ENCODE results near the gene IPO4.

IPO4 gene

DNA sequence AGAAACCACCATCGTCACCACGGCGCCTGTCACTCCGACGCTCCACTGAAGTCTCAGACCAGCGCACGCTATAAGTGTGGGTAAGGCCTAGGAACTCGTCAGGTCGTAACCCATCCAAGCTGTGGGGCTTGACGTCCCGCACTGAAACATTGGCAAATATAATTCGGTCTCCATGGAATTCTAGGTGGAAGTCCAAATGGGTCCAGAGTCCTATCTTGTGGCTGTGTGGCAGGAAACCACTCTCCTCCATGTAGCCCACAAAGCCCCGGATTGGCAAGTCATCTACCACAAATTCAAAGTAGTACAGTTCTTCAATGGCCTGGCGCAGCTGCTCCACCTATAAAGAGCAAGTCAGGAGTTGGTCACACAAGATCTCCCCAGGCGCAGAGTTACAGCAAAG, 4.3 kb upstream of the IPO4 start:
- Mint-ChIP-seq H3K9me3 (no peaks in the 10 kb centered on the region), H3K36me3 (ENCODE audit: low read depth) (peaks cover 66% of the 10 kb centered on the region)
- intact Hi-C loops (cut with micrococcal nuclease), result no loop called here

DNA sequence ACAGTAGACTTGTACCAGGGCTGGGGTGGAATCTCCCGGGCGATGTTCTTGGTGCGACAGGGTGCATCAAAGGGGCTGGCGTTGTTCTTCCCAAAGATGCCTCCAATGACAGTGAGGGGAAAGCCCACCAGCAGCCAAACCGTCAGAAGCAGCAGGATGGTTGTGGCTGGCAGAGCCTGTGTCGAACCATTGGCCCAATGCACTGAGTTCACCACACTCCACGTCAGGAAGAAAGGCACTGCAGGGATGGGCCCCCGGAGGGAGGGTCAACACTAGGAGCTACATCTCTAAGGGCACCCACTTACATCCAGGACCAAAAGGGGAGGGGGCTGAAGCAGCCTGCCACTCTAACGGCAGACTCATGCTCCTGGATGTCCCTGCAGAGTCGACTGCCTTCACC, 1.8 kb upstream of the IPO4 start:
- Mint-ChIP-seq H3K36me3 (ENCODE audit: low read depth) (peaks cover 66% of the 10 kb centered on the region), H3K4me3 (no peak overlapping the region), H3K27me3 (no peaks in the 10 kb centered on the region), H3K4me1 (ENCODE audit: low read depth) (peaks cover 62% of the 10 kb centered on the region), H3K9me3 (no peaks in the 10 kb centered on the region), H3K27ac (no peak overlapping the region)
- intact Hi-C loops (cut with micrococcal nuclease), result no loop called here

More for the DNA sequence above, 4.3 kb upstream of the IPO4 start:
- Mint-ChIP-seq H3K4me1 (ENCODE audit: low read depth) (peaks cover 66% of the 10 kb centered on the region), H3K4me3 (no peak overlapping the region), H3K27me3 (no peaks in the 10 kb centered on the region), H3K27ac (no peak overlapping the region)

DNA sequence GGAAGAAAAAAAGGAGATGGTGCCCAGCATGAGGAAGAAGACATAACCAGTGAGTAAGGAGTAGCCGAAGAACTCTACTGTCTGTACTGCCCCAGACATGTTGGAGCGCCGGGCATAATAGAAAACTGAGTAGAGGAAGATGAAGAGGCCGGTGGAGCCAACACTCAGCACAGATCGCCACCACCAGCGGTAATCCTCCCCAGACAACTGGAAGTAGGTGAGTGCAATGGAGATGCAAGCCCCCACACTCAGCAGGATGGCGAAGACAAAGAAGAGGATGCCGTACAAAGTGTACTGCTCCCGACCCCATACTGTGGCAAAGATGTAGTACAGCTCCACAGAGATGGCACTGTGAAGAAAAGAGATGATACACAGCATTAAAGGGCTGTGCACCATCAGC, 844 bp upstream of the IPO4 start:
- Mint-ChIP-seq H3K27ac (peak overlapping the region; percentile 81), H3K27me3 (no peaks in the 10 kb centered on the region), H3K36me3 (ENCODE audit: low read depth) (peaks cover 68% of the 10 kb centered on the region), H3K4me1 (ENCODE audit: low read depth) (peaks cover 54% of the 10 kb centered on the region), H3K9me3 (no peaks in the 10 kb centered on the region), H3K4me3 (no peak overlapping the region)
- intact Hi-C loops (cut with micrococcal nuclease), result loop anchor here (2.0 kb wide), 1 partner anchor 43 kb away; the partner anchor contains the start of genes PSME2 and RNF31

DNA sequence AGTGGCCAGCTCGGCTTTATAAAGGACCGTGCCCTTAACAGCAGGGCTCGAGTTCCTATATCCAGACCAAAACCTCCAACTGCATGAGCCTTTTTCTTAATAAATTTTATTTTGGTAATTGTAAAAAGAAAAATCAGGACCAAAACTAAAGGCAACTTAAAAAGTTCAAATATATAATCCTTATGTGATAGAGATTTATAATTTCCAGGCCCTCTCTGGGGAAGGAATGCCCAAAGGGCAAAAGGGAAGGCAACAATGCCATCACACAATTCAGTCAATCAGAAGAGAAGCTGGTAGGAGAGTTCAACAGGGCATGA, 401 bp upstream of the IPO4 start:
- peak overlapping the region; percentile 81 for H3K27ac Mint-ChIP-seq
- peaks cover 50% of the 10 kb centered on the region for H3K4me1 Mint-ChIP-seq (ENCODE audit: low read depth)
- no peaks in the 10 kb centered on the region for H3K27me3 Mint-ChIP-seq
- H3K4me3 Mint-ChIP-seq, result peak overlapping the region; percentile 85
- no peaks in the 10 kb centered on the region for H3K9me3 Mint-ChIP-seq
- intact Hi-C loops (cut with micrococcal nuclease), result loop anchor here (2.0 kb wide), 1 partner anchor 42 kb away; the partner anchor contains the start of genes PSME2 and RNF31
- H3K36me3 Mint-ChIP-seq (ENCODE audit: low read depth), result peaks cover 73% of the 10 kb centered on the region

DNA sequence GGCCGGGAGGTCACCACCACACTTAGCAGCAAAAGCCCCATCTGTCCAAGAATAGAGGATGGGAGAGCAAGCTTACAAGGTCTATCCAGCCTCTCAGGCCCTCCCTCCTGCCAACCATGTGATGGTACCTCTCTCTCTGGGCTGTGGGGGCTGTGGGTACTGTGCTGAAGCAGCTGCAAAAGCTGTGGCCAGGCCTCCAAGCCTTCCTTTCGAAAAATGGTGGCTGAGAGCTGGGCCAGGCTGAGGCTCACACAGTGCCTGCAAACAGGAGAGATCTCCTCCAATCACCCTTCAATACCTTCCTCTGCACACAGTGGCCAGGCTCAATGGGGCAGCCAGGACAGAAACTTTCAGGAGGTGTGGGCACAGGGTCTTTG, 1.1 kb downstream of the IPO4 start:
- Mint-ChIP-seq H3K27ac (peak overlapping the region; percentile 81), H3K36me3 (ENCODE audit: low read depth) (peaks cover 80% of the 10 kb centered on the region)
- intact Hi-C loops (cut with micrococcal nuclease), result no loop called here

DNA sequence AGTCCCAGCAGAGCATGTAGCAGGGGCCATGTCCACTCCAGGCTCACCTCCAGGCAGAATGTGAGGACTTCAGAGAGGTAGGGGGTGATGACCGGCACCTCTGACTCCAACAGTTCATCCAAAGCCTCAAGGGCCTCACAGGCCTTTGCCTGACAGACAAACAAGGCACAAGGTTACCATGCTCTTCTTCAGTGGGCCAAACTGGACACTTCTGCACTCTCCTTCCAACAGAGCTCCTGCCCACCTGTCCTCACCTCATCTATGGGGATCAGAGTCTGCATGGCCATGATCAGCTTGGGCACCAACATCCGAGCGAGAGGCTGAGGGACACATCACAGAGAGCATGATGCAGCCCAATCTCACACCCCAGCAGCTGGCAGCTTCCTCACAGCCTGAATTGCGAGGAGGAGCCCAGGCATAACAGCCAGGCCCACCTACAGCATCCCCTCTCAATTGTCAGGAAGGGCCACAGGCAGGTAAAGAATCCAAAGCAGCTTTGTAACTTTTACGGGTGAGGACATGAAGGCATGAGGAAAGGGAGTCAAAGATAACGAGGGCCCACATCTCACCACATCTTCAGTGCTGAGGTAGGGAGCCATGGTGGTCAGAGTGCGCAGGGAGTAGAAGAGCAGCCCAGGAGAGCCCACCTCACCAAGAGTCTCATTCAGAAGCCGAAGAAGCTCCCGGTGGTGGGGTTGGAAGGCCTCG, 1.6 kb downstream of the IPO4 start:
- intact Hi-C loops (cut with micrococcal nuclease), result no loop called here
- Mint-ChIP-seq H3K27ac (peak overlapping the region; percentile 81), H3K4me1 (ENCODE audit: low read depth) (peaks cover 37% of the 10 kb centered on the region), H3K36me3 (ENCODE audit: low read depth) (peaks cover 80% of the 10 kb centered on the region), H3K9me3 (no peaks in the 10 kb centered on the region), H3K27me3 (no peaks in the 10 kb centered on the region), H3K4me3 (no peak overlapping the region)

More for the DNA sequence above, 1.1 kb downstream of the IPO4 start:
- H3K9me3 Mint-ChIP-seq, result no peaks in the 10 kb centered on the region
- no peaks in the 10 kb centered on the region for H3K27me3 Mint-ChIP-seq
- H3K4me3 Mint-ChIP-seq, result peak overlapping the region; percentile 85
- H3K4me1 Mint-ChIP-seq (ENCODE audit: low read depth), result peaks cover 42% of the 10 kb centered on the region

DNA sequence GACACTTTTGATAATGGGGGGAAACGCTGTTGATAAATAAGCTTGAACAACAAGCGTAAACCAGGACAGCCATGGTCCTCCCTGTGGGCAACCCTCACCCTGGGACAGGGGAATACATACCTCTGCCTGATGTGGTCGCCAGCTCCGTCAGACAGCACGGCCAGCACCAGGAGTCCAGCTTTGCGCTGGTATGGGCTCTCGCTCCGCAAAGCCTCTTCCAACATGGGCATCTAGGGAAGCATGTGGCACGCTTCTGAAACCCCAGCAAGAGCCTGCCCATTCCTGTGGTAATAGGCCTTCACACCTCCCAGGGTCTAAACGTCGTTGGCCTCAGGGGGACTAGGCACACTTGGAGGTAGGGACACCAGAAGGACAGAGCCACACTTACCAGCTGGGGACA, 2.9 kb downstream of the IPO4 start:
- Mint-ChIP-seq H3K36me3 (ENCODE audit: low read depth) (peaks cover 81% of the 10 kb centered on the region), H3K4me3 (no peak overlapping the region), H3K9me3 (no peaks in the 10 kb centered on the region), H3K27ac (no peak overlapping the region), H3K27me3 (no peaks in the 10 kb centered on the region), H3K4me1 (ENCODE audit: low read depth) (peaks cover 31% of the 10 kb centered on the region)
- intact Hi-C loops (cut with micrococcal nuclease), result no loop called here

DNA sequence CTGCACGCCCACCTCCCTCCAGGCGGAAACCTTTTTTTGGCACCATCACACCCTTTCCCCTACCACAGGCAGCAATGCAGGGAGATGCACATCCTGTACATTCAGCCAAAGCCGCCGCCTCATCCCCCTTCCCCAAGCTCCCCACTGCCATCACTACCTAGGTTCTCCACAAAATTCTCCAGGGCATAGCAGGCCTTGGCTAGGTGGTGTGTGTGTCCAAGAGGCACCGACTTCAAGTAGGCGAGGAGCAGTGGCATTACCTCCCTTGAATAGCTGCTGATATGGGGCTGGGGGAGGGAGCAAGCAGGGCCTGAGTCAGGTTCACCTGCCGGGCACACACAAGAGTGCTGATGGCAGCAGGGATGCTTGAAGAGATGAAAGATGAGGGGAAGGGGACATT, 3.6 kb downstream of the IPO4 start:
- Mint-ChIP-seq H3K4me3 (no peak overlapping the region), H3K9me3 (no peaks in the 10 kb centered on the region), H3K27ac (no peak overlapping the region), H3K27me3 (no peaks in the 10 kb centered on the region), H3K36me3 (ENCODE audit: low read depth) (peaks cover 81% of the 10 kb centered on the region), H3K4me1 (ENCODE audit: low read depth) (peaks cover 27% of the 10 kb centered on the region)
- intact Hi-C loops (cut with micrococcal nuclease), result no loop called here

DNA sequence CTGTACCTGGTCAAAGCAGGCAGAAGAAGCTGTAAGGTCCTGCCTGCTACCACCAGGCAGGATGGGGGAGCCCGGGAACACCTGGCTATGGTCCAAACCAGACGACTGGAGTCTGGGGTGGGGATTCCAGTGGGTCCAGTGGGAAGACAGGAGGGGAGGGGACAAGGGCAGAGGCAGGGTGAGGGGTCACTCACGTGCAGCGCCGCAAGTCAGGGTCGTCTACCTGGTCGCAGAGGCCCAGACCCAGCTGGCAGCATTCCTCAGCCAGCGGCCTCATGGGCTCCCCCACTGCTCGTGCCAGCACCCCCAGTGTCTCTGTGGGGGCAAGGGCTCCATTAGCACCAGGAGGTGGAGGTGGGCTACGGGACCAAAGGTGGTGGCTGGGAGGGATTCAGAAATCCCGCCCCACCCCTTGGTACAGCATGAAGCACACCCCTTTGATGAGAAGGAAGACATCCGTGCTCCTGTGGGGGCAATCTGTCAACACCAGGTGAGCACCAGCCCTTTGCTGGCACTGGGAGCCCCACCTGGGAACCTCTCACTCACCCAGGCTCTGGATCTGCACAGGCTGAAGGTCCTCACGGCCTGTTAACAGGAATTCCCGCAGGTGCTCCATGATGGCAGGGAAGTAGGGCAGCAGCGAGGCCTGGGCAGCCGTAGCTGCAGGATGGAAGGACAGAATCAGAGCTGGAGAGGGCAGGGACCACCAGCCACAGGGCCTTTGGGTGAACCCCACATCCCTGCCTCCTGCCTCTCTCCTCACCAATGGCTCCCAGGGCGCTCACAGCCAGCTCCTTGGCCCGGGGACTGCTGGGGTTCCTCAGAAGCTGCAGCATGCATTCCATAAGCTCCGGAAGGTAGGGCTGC, 4.3 kb downstream of the IPO4 start:
- Mint-ChIP-seq H3K36me3 (ENCODE audit: low read depth) (peaks cover 84% of the 10 kb centered on the region), H3K9me3 (no peaks in the 10 kb centered on the region), H3K27me3 (no peaks in the 10 kb centered on the region), H3K27ac (no peak overlapping the region), H3K4me1 (ENCODE audit: low read depth) (peaks cover 22% of the 10 kb centered on the region), H3K4me3 (no peak overlapping the region)
- intact Hi-C loops (cut with micrococcal nuclease), result no loop called here

DNA sequence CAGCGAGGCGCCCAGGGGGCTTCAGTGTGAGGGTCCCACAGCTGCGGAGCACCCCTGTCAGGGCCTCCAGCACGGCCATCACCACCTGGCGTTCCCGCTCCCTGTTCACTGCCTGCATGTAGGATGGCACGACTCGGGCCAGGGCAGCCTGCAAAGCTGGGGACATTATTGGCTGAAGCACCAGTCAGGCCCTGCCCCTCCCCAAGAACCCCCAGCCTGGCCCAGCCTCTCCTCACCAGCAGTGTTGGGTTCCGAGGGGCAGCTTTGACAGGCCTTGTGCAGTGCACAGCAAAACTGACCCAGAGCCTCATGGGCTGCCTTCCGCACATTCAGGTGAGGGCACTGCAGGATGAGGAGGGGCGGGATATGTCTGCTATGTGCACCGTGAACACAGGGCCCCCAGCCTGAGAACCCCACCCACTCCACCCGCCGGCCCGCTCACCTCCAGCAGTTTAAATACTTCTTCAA, 5.6 kb downstream of the IPO4 start:
- peaks cover 92% of the 10 kb centered on the region for H3K36me3 Mint-ChIP-seq (ENCODE audit: low read depth)
- no peak overlapping the region for H3K27ac Mint-ChIP-seq
- no peaks in the 10 kb centered on the region for H3K27me3 Mint-ChIP-seq

DNA sequence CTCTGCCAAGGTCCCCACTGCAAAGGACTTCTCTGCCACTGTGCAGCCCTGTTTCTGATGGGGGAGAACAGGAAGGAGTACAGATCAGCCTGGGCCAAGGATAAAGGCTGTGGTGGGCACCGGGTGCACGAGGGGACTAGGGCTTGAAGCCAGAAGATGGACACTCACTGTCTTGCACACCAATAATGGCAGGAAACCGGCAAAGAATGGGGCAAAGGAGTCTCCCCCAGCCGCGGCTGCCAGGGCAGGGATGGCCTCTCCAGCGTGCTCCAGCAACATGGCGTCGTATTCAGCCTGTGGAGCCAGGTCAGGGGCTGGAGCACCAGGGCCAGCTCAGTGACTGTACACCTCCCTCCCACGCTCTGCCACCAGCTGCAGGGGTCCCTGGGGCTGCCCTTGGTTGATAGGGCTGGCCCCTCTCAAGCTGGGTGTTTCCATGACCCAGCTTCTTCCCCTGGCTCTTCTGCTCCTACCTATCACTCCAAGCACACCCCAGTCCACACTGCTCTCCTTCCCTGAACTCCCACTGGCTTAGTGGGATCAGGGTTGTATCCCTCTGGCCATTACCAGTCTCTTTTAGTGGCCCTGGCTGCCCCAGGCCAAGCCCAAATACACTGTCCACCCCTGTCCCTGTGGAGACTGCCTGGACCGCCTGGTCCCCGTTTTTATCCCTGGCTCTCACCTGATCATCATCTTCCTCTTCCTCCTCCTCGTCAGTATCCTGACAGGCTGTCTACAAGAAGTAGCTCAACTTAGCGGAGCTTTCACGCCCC, 6.3 kb downstream of the IPO4 start:
- Mint-ChIP-seq H3K9me3 (no peaks in the 10 kb centered on the region), H3K36me3 (ENCODE audit: low read depth) (peaks cover 99% of the 10 kb centered on the region), H3K27me3 (no peaks in the 10 kb centered on the region), H3K4me3 (no peak overlapping the region), H3K4me1 (ENCODE audit: low read depth) (peaks cover 5% of the 10 kb centered on the region), H3K27ac (no peak overlapping the region)
- intact Hi-C loops (cut with micrococcal nuclease), result no loop called here

More for the DNA sequence above, 5.6 kb downstream of the IPO4 start:
- intact Hi-C loops (cut with micrococcal nuclease), result no loop called here
- Mint-ChIP-seq H3K4me1 (ENCODE audit: low read depth) (peaks cover 12% of the 10 kb centered on the region), H3K9me3 (no peaks in the 10 kb centered on the region), H3K4me3 (no peak overlapping the region)

DNA sequence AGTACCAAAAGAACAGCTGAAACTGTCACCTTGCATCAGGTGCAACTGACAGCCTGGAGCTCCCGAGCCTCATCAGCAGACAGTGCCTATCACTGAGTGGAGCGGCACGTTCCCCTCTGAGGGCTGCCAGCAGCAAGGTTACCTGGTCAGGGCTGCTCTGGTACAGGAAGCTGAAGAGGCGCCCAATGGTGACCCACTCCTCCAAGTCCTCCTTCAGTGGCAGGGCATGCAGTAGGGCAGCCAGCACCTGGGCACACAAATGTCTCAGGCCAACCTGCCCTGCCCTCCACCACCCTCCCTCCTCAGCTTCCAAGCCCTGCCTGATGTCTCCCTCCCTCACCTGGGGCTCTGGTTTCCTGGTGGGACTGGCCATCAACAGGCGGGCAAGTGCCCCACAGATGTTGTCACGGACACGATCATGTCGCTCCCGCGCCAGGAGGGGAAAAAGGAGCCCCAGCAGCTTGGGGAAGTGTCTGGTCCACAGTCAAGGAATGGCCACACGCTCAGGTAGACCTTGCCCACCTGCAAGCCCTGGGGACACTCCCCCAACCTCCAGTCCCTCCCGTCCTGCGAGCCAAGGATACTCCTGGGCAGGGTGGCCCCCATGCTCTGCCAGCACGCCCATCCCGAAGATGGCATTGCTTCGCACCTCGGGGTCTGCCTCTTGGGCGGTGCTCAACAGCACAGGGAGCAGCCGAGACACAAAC, 7.1 kb downstream of the IPO4 start:
- no peaks in the 10 kb centered on the region for H3K4me1 Mint-ChIP-seq (ENCODE audit: low read depth)
- no peak overlapping the region for H3K4me3 Mint-ChIP-seq
- H3K36me3 Mint-ChIP-seq (ENCODE audit: low read depth), result peaks cover 100% of the 10 kb centered on the region
- intact Hi-C loops (cut with micrococcal nuclease), result no loop called here
- H3K27ac Mint-ChIP-seq, result no peak overlapping the region
- no peaks in the 10 kb centered on the region for H3K27me3 Mint-ChIP-seq
- no peaks in the 10 kb centered on the region for H3K9me3 Mint-ChIP-seq

DNA sequence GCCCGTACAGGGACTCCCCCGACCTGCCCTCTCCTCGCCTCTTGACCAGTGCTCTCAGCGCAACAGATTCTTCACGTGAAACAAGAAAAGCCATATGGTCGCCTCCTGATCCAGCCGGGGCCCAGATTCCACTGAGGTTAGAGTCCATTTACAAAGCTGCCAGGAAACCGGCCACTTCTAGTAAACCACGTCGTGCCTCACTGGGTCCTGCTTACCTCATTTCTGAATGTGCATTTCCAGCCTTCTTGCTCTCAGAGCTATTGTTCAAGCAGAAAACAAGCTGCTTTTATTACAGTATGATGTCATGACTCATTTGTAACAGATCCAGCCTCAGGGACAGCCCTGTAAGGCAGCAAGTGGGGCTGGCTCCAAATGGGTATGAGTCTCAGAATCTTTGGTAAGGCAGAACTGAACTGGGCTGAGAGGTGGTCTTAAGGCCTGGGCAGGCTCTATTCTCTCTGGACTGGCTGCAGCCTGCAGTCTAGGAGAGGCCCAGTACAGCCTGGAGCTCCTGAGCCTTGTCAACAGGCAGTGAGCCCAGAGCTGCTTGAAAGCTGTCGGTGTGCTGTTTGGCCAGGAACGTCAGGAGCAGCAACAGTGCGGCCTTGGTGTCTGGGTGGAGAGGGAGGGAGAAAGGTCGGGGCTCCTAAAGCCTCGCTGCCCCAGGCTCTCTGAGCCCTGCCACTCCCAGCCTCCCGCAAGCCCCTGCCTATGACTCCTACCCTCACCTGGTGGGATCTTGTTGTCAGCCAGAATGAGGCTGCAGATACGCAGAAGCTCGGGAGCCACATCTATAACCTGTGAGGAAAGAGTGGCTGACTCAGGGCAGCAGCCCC, 8.4 kb downstream of the IPO4 start:
- Mint-ChIP-seq H3K9me3 (no peaks in the 10 kb centered on the region), H3K27ac (no peak overlapping the region), H3K4me3 (no peak overlapping the region), H3K4me1 (ENCODE audit: low read depth) (no peaks in the 10 kb centered on the region), H3K27me3 (no peaks in the 10 kb centered on the region), H3K36me3 (ENCODE audit: low read depth) (peaks cover 100% of the 10 kb centered on the region)
- intact Hi-C loops (cut with micrococcal nuclease), result no loop called here
